Colonic mucosa (tissue), 4 donors: Measurements from ENCODE around the gene DDX4. TPM values are rescaled to one million over a fixed set of nuclear protein-coding genes. Genes with fewer than 3 reads are reported as not detected.

ENCODE experiments used
- DNase-seq: peaks from one replicate; pipeline ENCODE4 v3.0.0-alpha.2; 2020
- H3K27ac ChIP-seq: fragments of 200-600 bp; one replicate; pipeline ENCODE4 v1.8.0; 2021
- H3K27me3 ChIP-seq: fragments of 200-600 bp; one replicate; pipeline ENCODE4 v1.8.0; 2021
- H3K36me3 ChIP-seq: fragments of 200-600 bp; one replicate; pipeline ENCODE4 v1.8.0; 2021
- H3K4me1 ChIP-seq: fragments of 200-600 bp; one replicate; pipeline ENCODE4 v1.8.0; 2021; ENCODE audit warnings: mild to moderate bottlenecking
- H3K4me3 ChIP-seq: fragments of 200-600 bp; one replicate; pipeline ENCODE4 v1.8.0; 2021
- H3K9ac ChIP-seq, 2 donors: one replicate each; pipeline ENCODE4 v1.7.0; 2013; ENCODE audit warnings: control low read depth in 2 of 2, low read depth in 2 of 2, low read length in 2 of 2
- H3K9me3 ChIP-seq: fragments of 200-600 bp; one replicate; pipeline ENCODE4 v1.8.0; 2021
- CTCF ChIP-seq: fragments of 200-600 bp; IDR thresholded peaks from one replicate; pipeline ENCODE4 v1.8.0; 2022; ENCODE audit warnings: antibody characterized with exemption, mild to moderate bottlenecking
- intact Hi-C: fragments of 100-400 bp; cut with DNase I; formaldehyde crosslinking; loops from one replicate; pipeline ENCODE4 v1.14.1; 2022
- total RNA-seq, 2 donors: library from RNA; stranded (reverse); fragmentation: NEBNext Ultra II Directional in 1 of 2; extraction: Animal tissue kit (Norgen Biotek cat#: 25700) in 1 of 2; gene quantifications; one replicate each; pipeline ENCODE4 v1.2.1, GENCODE V29; 2021
- donor health status: healthy.
- donor health status: DM: no; HTN: no; CAD: no.
- donor health status: DM: no; HTN: no; CAD: no.

Gene DDX4
- total RNA-seq, 2 donors from 2014 or later = not detected

- H3K27me3 ChIP-seq = no peaks in the 10 kb centered on the region
- TF ChIP-seq CTCF = no peak
- no peaks in the 10 kb centered on the region for H3K9me3 ChIP-seq
- no peaks in the 10 kb centered on the region for H3K4me1 ChIP-seq
- no peak overlapping the region for H3K4me3 ChIP-seq
- no peak overlapping the region for H3K27ac ChIP-seq
- H3K9ac ChIP-seq = no peak overlapping the region
- intact Hi-C loops = no loop called here
- no peaks in the 10 kb centered on the region for H3K36me3 ChIP-seq
- no peak for DNase-seq
Measured at GRCh38 chr5:55860709-55861108, 122.8 kb downstream of the DDX4 start.

- H3K4me3 ChIP-seq = no peak overlapping the region
- no peaks in the 10 kb centered on the region for H3K9me3 ChIP-seq
- no peak for DNase-seq
- H3K9ac ChIP-seq = no peak overlapping the region
- H3K36me3 ChIP-seq = no peaks in the 10 kb centered on the region
- H3K27me3 ChIP-seq = no peaks in the 10 kb centered on the region
- intact Hi-C loops = no loop called here
- no peaks in the 10 kb centered on the region for H3K4me1 ChIP-seq
- TF ChIP-seq CTCF = no peak
- no peak overlapping the region for H3K27ac ChIP-seq
Measured at GRCh38 chr5:55864606-55865541, 127.0 kb downstream of the DDX4 start.

- Histone ChIP-seq H3K9ac (no peak overlapping the region), H3K4me3 (no peak overlapping the region), H3K27ac (no peak overlapping the region), H3K36me3 (no peaks in the 10 kb centered on the region), H3K9me3 (no peaks in the 10 kb centered on the region), H3K27me3 (no peaks in the 10 kb centered on the region), H3K4me1 (no peaks in the 10 kb centered on the region)
- DNase-seq = no peak
- no peak for TF ChIP-seq CTCF
- intact Hi-C loops = no loop called here
Measured at GRCh38 chr5:55865831-55866230, 128.0 kb downstream of the DDX4 start.

- no peak overlapping the region for H3K9ac ChIP-seq
- H3K36me3 ChIP-seq = no peaks in the 10 kb centered on the region
- H3K4me3 ChIP-seq = no peak overlapping the region
- H3K9me3 ChIP-seq = no peaks in the 10 kb centered on the region
- H3K27ac ChIP-seq = no peak overlapping the region
- intact Hi-C loops = no loop called here
- no peak for TF ChIP-seq CTCF
- H3K4me1 ChIP-seq = no peaks in the 10 kb centered on the region
- DNase-seq = no peak
- no peaks in the 10 kb centered on the region for H3K27me3 ChIP-seq
Measured at GRCh38 chr5:55866485-55866884, 128.6 kb downstream of the DDX4 start.

Other genes with a start within 250 kb of the DDX4 start
- 10 to 100 TPM; 53.0 to 85.7 TPM for gene PLPP1, start 203.1 kb upstream of the DDX4 start, total RNA-seq
- gene SLC38A9, start 25.7 kb upstream of the DDX4 start, total RNA-seq = 10 to 100 TPM; 17.3 to 20.0 TPM
- under 1 TPM in 1 of 2 donors, not detected in 1; 0.16 TPM for gene IL31RA, start 113.3 kb downstream of the DDX4 start, total RNA-seq